Measurements from ENCODE around the gene NPC1. TPM values are rescaled to one million over a fixed set of nuclear protein-coding genes. Genes with fewer than 3 reads are reported as not detected.
"Not testable (repeated sequence)": the region's sequence is repeated elsewhere in the genome, so short reads cannot be mapped to it uniquely, and the experiment has no call there.

Gene NPC1
- total RNA-seq, 1 donor from 2014 or later: 42.4 TPM

GRCh38 chr18:23565916-23566547, 20.3 kb downstream of the NPC1 start:
- TF ChIP-seq CTCF (IDR thresholded peaks at IDR 0.05; ENCODE audit: insufficient read depth, low read depth, low read length) (no peak), EZH2 (IDR thresholded peaks at IDR 0.05; ENCODE audit: insufficient read depth, low read length) (no peak)
- Histone ChIP-seq H2AFZ (ENCODE audit: low read depth, low read length) (no peak overlapping the region), H3K9me3 (ENCODE audit: insufficient read depth, low read depth, low read length) (no peaks in the 10 kb centered on the region), H3K4me1 (ENCODE audit: insufficient read depth, low read length) (peaks cover 3% of the 10 kb centered on the region), H3K79me2 (ENCODE audit: insufficient read depth, low read length) (no peaks in the 10 kb centered on the region), H3K9ac (ENCODE audit: low read length) (no peak overlapping the region), H3K27ac (ENCODE audit: low read depth, low read length) (no peak overlapping the region), H3K27me3 (ENCODE audit: insufficient read depth, low read length) (no peaks in the 10 kb centered on the region), H4K20me1 (ENCODE audit: insufficient read depth, low read length) (peaks cover 16% of the 10 kb centered on the region), H3K36me3 (ENCODE audit: insufficient read depth, low read length) (peaks cover 37% of the 10 kb centered on the region), H3K4me2 (ENCODE audit: low read length) (no peak overlapping the region), H3K4me3 (ENCODE audit: insufficient read depth, low read depth, low read length) (no peak overlapping the region)
- no peak for DNase-seq (ENCODE audit: low read depth)
- Mint-ChIP-seq H3K4me3 (ENCODE audit: unreplicated experiment) (no peak overlapping the region), H3K27me3 (ENCODE audit: low read depth, unreplicated experiment) (no peaks in the 10 kb centered on the region), H3K36me3 (ENCODE audit: low read depth, unreplicated experiment) (peaks cover 22% of the 10 kb centered on the region), H3K9me3 (ENCODE audit: unreplicated experiment) (no peaks in the 10 kb centered on the region), H3K27ac (ENCODE audit: unreplicated experiment) (no peak overlapping the region), H3K4me1 (ENCODE audit: low read depth, unreplicated experiment) (no peaks in the 10 kb centered on the region)
- FAIRE-seq: no peak

GRCh38 chr18:23563377-23564043, 22.8 kb downstream of the NPC1 start:
- Mint-ChIP-seq H3K9me3 (ENCODE audit: unreplicated experiment) (no peaks in the 10 kb centered on the region), H3K27ac (ENCODE audit: unreplicated experiment) (no peak overlapping the region), H3K27me3 (ENCODE audit: low read depth, unreplicated experiment) (no peaks in the 10 kb centered on the region), H3K4me3 (ENCODE audit: unreplicated experiment) (no peak overlapping the region), H3K36me3 (ENCODE audit: low read depth, unreplicated experiment) (peaks cover 31% of the 10 kb centered on the region), H3K4me1 (ENCODE audit: low read depth, unreplicated experiment) (no peaks in the 10 kb centered on the region)
- Histone ChIP-seq H3K27me3 (ENCODE audit: insufficient read depth, low read length) (no peaks in the 10 kb centered on the region), H3K9me3 (ENCODE audit: insufficient read depth, low read depth, low read length) (no peaks in the 10 kb centered on the region), H3K9ac (ENCODE audit: low read length) (no peak overlapping the region), H3K4me1 (ENCODE audit: insufficient read depth, low read length) (peaks cover 3% of the 10 kb centered on the region), H3K79me2 (ENCODE audit: insufficient read depth, low read length) (no peaks in the 10 kb centered on the region), H4K20me1 (ENCODE audit: insufficient read depth, low read length) (peaks cover 11% of the 10 kb centered on the region), H3K4me2 (ENCODE audit: low read length) (no peak overlapping the region), H3K36me3 (ENCODE audit: insufficient read depth, low read length) (peaks cover 31% of the 10 kb centered on the region), H2AFZ (ENCODE audit: low read depth, low read length) (no peak overlapping the region), H3K4me3 (ENCODE audit: insufficient read depth, low read depth, low read length) (no peak overlapping the region), H3K27ac (ENCODE audit: low read depth, low read length) (no peak overlapping the region)
- FAIRE-seq (no peak), DNase-seq (ENCODE audit: low read depth) (peak; percentile 68)
- TF ChIP-seq EZH2 (IDR thresholded peaks at IDR 0.05; ENCODE audit: insufficient read depth, low read length) (no peak), CTCF (IDR thresholded peaks at IDR 0.05; ENCODE audit: insufficient read depth, low read depth, low read length) (no peak)

- Mint-ChIP-seq H3K27ac (ENCODE audit: unreplicated experiment) (no peak overlapping the region), H3K4me3 (ENCODE audit: unreplicated experiment) (no peak overlapping the region), H3K36me3 (ENCODE audit: low read depth, unreplicated experiment) (peaks cover 35% of the 10 kb centered on the region), H3K27me3 (ENCODE audit: low read depth, unreplicated experiment) (no peaks in the 10 kb centered on the region), H3K9me3 (ENCODE audit: unreplicated experiment) (no peaks in the 10 kb centered on the region), H3K4me1 (ENCODE audit: low read depth, unreplicated experiment) (no peaks in the 10 kb centered on the region)
- Histone ChIP-seq H3K27me3 (ENCODE audit: insufficient read depth, low read length) (no peaks in the 10 kb centered on the region), H3K4me1 (ENCODE audit: insufficient read depth, low read length) (peaks cover 3% of the 10 kb centered on the region), H3K27ac (ENCODE audit: low read depth, low read length) (no peak overlapping the region), H3K9me3 (ENCODE audit: insufficient read depth, low read depth, low read length) (no peaks in the 10 kb centered on the region), H4K20me1 (ENCODE audit: insufficient read depth, low read length) (peaks cover 16% of the 10 kb centered on the region), H3K9ac (ENCODE audit: low read length) (no peak overlapping the region), H3K79me2 (ENCODE audit: insufficient read depth, low read length) (no peaks in the 10 kb centered on the region), H3K4me2 (ENCODE audit: low read length) (no peak overlapping the region), H2AFZ (ENCODE audit: low read depth, low read length) (no peak overlapping the region), H3K36me3 (ENCODE audit: insufficient read depth, low read length) (peaks cover 25% of the 10 kb centered on the region), H3K4me3 (ENCODE audit: insufficient read depth, low read depth, low read length) (no peak overlapping the region)
- TF ChIP-seq CTCF (IDR thresholded peaks at IDR 0.05; ENCODE audit: insufficient read depth, low read depth, low read length): no peak
- TF ChIP-seq EZH2 (IDR thresholded peaks at IDR 0.05; ENCODE audit: insufficient read depth, low read length): no peak
- DNase-seq (ENCODE audit: low read depth) (no peak), FAIRE-seq (no peak)
Measured at GRCh38 chr18:23560186-23560585, 26.1 kb downstream of the NPC1 start.

- not testable (repeated sequence) for H3K4me1 ChIP-seq (ENCODE audit: insufficient read depth, low read length); H3K79me2 ChIP-seq (ENCODE audit: insufficient read depth, low read length); H3K9me3 ChIP-seq (ENCODE audit: insufficient read depth, low read depth, low read length); FAIRE-seq; H3K9me3 Mint-ChIP-seq (ENCODE audit: unreplicated experiment); H3K4me1 Mint-ChIP-seq (ENCODE audit: low read depth, unreplicated experiment); H3K27ac ChIP-seq (ENCODE audit: low read depth, low read length); H3K9ac ChIP-seq (ENCODE audit: low read length); DNase-seq (ENCODE audit: low read depth); H3K4me3 Mint-ChIP-seq (ENCODE audit: unreplicated experiment); H3K27ac Mint-ChIP-seq (ENCODE audit: unreplicated experiment); H2AFZ ChIP-seq (ENCODE audit: low read depth, low read length); H4K20me1 ChIP-seq (ENCODE audit: insufficient read depth, low read length); H3K27me3 ChIP-seq (ENCODE audit: insufficient read depth, low read length); H3K4me2 ChIP-seq (ENCODE audit: low read length); H3K27me3 Mint-ChIP-seq (ENCODE audit: low read depth, unreplicated experiment); H3K4me3 ChIP-seq (ENCODE audit: insufficient read depth, low read depth, low read length)
- peaks cover 35% of the 10 kb centered on the region for H3K36me3 ChIP-seq (ENCODE audit: insufficient read depth, low read length)
- H3K36me3 Mint-ChIP-seq (ENCODE audit: low read depth, unreplicated experiment): peaks cover 46% of the 10 kb centered on the region
Measured at GRCh38 chr18:23557511-23557910, 28.8 kb downstream of the NPC1 start.

All from astrocyte (in vitro differentiated cells and primary cell).